Duodenal mucosa (tissue), 2 donors: Measurements from ENCODE around the gene PRMT1.

Experiments used
- H3K27ac ChIP-seq: one replicate; pipeline ENCODE4 v1.7.0; 2013; ENCODE audit warnings: low read depth, low read length
- H3K27me3 ChIP-seq, 2 donors: one replicate each; pipeline ENCODE4 v1.7.0; 2013; ENCODE audit warnings: low read length in 2 of 2, control low read depth in 1 of 2; ENCODE audit not compliant: insufficient read depth in 2 of 2, control insufficient read depth in 1 of 2
- H3K36me3 ChIP-seq, 2 donors: one replicate each; pipeline ENCODE4 v1.7.0; 2013; ENCODE audit warnings: low read length in 2 of 2, control low read depth in 1 of 2; ENCODE audit not compliant: insufficient read depth in 2 of 2, control insufficient read depth in 1 of 2
- H3K4me1 ChIP-seq, 2 donors: one replicate each; pipeline ENCODE4 v1.7.0; 2013; ENCODE audit warnings: low read length in 2 of 2, control low read depth in 1 of 2; ENCODE audit not compliant: insufficient read depth in 2 of 2, control insufficient read depth in 1 of 2
- H3K4me3 ChIP-seq, 2 donors: one replicate each; pipeline ENCODE4 v1.7.0; 2013; ENCODE audit warnings: low read length in 2 of 2, low read depth in 1 of 2
- H3K9ac ChIP-seq, 2 donors: one replicate each; pipeline ENCODE4 v1.7.0; 2013; ENCODE audit warnings: low read length in 2 of 2, low read depth in 1 of 2
- H3K9me3 ChIP-seq, 2 donors: one replicate each; pipeline ENCODE4 v1.7.0; 2013; ENCODE audit warnings: low read length in 2 of 2, control low read depth in 1 of 2; ENCODE audit not compliant: control insufficient read depth in 1 of 2

The PRMT1 gene

GRCh38 chr19:49669516-49669915, 7.6 kb upstream of the PRMT1 start:
- no peaks in the 10 kb centered on the region for H3K27me3 ChIP-seq
- no peak overlapping the region for H3K4me3 ChIP-seq
- H3K36me3 ChIP-seq: peaks cover 0 to 3% of the 10 kb centered on the region in 2 donors
- peaks cover 15 to 20% of the 10 kb centered on the region in 2 donors for H3K4me1 ChIP-seq
- H3K27ac ChIP-seq: no peak overlapping the region
- no peak overlapping the region for H3K9ac ChIP-seq
- no peaks in the 10 kb centered on the region for H3K9me3 ChIP-seq

- H3K36me3 ChIP-seq: peaks cover 0 to 3% of the 10 kb centered on the region in 2 donors
- H3K4me1 ChIP-seq: peaks cover 6 to 8% of the 10 kb centered on the region in 2 donors
- H3K9me3 ChIP-seq: no peaks in the 10 kb centered on the region
- H3K9ac ChIP-seq: peak overlapping the region in 1 of 2 donors; percentile 65
- H3K27ac ChIP-seq: no peak overlapping the region
- peak overlapping the region; percentile 53 to 58 for H3K4me3 ChIP-seq
- no peaks in the 10 kb centered on the region for H3K27me3 ChIP-seq
Measured at GRCh38 chr19:49672131-49672919, 4.7 kb upstream of the PRMT1 start.

GRCh38 chr19:49676136-49676783, 811 bp upstream of the PRMT1 start:
- H3K27ac ChIP-seq: peak overlapping the region; percentile 83
- peaks cover 22 to 37% of the 10 kb centered on the region in 2 donors for H3K4me1 ChIP-seq
- peak overlapping the region; percentile 71 to 73 for H3K9ac ChIP-seq
- peak overlapping the region; percentile 63 to 70 for H3K4me3 ChIP-seq
- no peaks in the 10 kb centered on the region for H3K27me3 ChIP-seq
- no peaks in the 10 kb centered on the region for H3K9me3 ChIP-seq
- peaks cover 0 to 4% of the 10 kb centered on the region in 2 donors for H3K36me3 ChIP-seq

- H3K4me1 ChIP-seq: peaks cover 22 to 37% of the 10 kb centered on the region in 2 donors
- H3K36me3 ChIP-seq: peaks cover under 1 to 8% of the 10 kb centered on the region in 2 donors
- H3K9me3 ChIP-seq: no peaks in the 10 kb centered on the region
- peak overlapping the region; percentile 77 to 83 for H3K9ac ChIP-seq
- H3K27me3 ChIP-seq: no peaks in the 10 kb centered on the region
- peak overlapping the region; percentile 86 for H3K27ac ChIP-seq
- peak overlapping the region; percentile 74 to 92 for H3K4me3 ChIP-seq
Measured at GRCh38 chr19:49676784-49677230, 264 bp upstream of the PRMT1 start.

DNA sequence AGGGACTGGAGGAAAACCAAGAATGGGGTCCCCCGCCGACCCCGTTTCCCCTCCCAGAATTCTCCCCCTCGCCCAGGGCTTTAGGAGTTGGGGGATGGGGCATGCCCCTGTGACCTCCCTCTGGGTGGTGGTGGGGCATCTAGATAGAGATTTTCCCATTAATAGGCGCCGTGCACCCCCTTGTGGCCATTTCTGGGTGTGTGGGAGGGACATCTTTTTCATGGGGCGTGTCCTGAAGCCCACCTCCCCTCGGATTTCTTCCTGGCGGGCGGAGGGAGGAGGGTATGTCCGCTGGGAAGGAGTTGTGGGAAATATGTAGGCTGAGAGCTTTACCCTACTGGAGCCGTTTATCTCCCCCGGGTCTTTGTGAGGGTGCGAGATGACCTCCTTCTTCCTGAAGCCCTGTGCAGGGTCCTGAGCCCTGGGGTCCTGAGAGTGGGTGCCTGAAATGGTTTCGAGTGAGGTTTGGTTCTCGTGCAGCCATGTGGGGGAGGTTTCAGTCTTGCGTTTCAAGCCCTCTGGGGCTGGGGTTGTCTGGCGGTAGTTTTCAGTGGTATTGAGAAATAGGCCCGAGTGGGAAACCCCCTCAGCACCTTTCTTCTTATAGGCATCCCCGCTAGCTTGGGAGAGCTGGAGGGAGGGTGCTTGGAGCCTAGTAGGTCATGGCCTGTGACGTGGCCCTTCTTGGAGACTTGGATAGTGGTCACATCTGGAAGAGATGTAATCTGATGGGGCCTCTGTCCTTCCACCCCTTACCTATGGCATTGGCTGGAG, 1.0 kb downstream of the PRMT1 start:
- H3K36me3 ChIP-seq: peaks cover 8 to 17% of the 10 kb centered on the region in 2 donors
- H3K9ac ChIP-seq: peak overlapping the region; percentile 67 to 77
- peak overlapping the region; percentile 74 to 92 for H3K4me3 ChIP-seq
- H3K27ac ChIP-seq: peak overlapping the region; percentile 86
- H3K27me3 ChIP-seq: no peaks in the 10 kb centered on the region
- peaks cover 15 to 32% of the 10 kb centered on the region in 2 donors for H3K4me1 ChIP-seq
- H3K9me3 ChIP-seq: no peaks in the 10 kb centered on the region

DNA sequence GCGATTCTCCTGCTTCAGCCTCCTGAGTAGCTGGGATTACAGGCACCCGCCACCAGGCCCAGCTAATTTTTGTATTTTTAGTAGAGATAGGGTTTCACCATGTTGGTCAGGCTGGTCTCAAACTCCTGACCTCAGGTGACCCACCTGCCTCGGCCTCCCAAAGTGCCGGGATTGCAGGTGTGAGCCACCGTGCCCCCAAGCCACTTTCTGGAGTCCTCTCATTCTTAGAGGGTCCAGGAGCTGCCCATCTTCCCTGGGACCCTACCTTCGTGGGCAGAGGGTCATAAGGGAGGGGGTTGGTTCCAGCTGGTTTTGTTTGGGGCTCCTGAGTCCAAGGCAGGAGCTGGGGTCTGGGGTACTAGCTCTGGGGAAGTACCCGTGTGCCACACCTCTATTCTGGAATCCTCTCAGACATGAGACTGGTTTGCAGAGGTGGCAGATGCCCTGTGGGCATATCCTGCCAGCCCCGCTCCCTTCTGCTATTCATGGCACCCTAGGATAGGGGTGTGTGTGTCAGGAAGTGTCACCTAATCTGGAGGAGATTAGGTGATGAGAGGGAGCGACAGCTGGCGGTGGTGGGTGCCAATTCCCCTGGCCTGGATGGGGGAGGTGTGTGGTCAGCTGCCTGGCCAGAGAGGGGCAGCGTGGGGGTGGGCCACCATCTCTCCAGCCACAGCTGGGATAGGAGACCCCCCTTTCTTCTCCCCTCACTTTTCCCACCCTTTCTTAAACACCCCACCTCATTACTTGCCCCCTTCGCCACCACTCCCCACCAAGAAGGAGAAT, 2.1 kb downstream of the PRMT1 start:
- Histone ChIP-seq H3K27ac (no peak overlapping the region), H3K36me3 (peaks cover 14 to 25% of the 10 kb centered on the region in 2 donors), H3K4me3 (no peak overlapping the region), H3K9me3 (no peaks in the 10 kb centered on the region), H3K9ac (no peak overlapping the region), H3K4me1 (peaks cover 15 to 32% of the 10 kb centered on the region in 2 donors), H3K27me3 (no peaks in the 10 kb centered on the region)

- H3K4me3 ChIP-seq: no peak overlapping the region
- peaks cover 15 to 32% of the 10 kb centered on the region in 2 donors for H3K4me1 ChIP-seq
- no peaks in the 10 kb centered on the region for H3K27me3 ChIP-seq
- H3K27ac ChIP-seq: no peak overlapping the region
- H3K36me3 ChIP-seq: peaks cover 18 to 32% of the 10 kb centered on the region in 2 donors
- H3K9me3 ChIP-seq: no peaks in the 10 kb centered on the region
- peak overlapping the region in 1 of 2 donors; percentile 47 for H3K9ac ChIP-seq
Measured at GRCh38 chr19:49679771-49680413, 2.8 kb downstream of the PRMT1 start.

DNA sequence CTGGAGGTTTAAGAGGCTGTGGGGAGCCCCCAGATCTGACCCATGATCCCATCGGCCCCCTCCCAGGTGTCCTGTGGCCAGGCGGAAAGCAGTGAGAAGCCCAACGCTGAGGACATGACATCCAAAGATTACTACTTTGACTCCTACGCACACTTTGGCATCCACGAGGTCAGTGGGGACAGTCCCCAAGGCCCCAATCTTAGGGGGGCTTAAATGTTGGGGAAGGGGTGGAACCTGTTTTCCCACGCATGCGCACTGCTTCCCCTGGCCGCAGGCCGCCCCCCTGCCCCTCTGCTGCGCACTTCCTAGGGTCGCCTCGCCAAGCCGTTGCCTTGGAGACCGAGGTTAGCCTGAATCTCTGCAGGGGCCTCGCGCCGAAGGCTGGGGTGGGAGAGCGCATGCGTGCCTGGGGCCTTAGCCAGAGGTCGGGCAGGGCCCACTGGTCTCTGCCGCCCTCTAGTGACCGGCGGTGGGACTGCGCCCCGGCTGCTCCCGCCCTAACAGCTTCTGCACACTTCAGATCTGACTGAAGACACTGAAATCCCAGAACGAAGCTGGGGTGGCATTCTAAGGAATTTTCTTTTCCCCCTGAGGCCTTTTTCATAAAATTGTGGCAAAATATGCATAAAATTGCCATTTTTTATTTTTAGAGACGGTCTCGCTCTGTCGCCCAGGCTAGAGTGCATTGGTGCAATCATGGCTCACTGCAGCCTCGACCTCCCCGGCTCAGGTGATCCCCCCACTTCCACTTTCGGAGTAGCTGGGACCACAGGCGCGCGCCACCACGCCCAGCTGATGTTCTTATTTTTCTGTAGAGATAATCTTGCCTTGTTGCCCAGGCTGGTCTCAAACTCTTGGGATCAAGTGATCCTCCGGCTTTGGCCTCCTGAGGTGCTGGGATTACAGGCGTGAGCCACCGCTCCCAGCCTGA, 3.6 kb downstream of the PRMT1 start:
- peaks cover 19 to 40% of the 10 kb centered on the region in 2 donors for H3K36me3 ChIP-seq
- H3K9ac ChIP-seq: peak overlapping the region in 1 of 2 donors; percentile 47
- H3K27ac ChIP-seq: no peak overlapping the region
- H3K9me3 ChIP-seq: no peaks in the 10 kb centered on the region
- no peaks in the 10 kb centered on the region for H3K27me3 ChIP-seq
- H3K4me1 ChIP-seq: peaks cover 15 to 32% of the 10 kb centered on the region in 2 donors
- H3K4me3 ChIP-seq: peak overlapping the region in 1 of 2 donors; percentile 21
